ENCODE data around the gene TEAD3. TPM values are rescaled to one million over a fixed set of nuclear protein-coding genes. Genes with fewer than 3 reads are reported as not detected.
A peak's percentile ranks its signal among the peaks of the same experiment; 100 is the strongest.

Gene TEAD3
- total RNA-seq, 1 experiment from 2014 or later = 10.7 TPM

DNA sequence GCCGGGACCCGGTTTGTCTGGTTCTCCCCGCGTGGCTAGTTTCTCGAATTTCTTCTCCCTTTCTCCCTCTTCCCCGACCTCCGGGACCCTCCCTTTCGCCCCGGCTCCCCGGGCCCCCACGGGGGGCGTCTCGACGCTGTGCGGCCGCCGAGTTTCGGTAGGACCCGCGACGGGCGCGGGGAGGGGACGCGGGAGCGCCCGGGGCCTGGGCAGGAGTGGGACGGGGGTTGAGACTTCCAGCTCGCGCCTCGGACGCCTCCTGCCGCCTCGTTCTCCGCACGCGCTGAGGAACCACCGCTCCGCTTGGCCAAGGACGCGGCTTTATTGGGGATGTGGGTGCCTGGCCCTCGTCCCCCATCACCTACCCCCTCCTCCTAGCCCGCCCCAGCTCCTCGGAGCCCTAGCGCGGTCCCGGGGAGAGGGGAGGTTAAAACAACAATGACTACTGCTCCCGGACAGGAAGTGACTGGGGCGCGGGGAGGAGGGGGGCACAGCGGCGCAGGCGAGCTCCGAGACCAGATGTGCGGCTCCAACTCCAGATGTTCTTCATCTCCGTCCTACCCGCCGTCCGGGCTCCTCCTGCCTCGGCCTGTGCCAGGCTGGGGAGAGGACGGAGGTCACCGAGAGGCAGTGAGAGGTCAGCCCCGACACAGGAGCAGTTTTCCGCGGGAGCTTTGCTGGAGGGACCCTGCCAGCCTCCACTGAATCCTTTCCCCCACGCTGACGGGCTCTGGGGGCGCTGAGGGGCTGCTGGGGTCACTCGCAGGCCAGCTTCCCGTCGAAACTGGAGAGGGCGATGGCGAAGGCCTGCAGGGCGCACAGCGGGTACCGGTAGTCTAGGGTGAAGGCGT is 917 bp upstream of the TEAD3 start:
- peaks cover 4% of the 10 kb centered on the region for H3K4me1 ChIP-seq (ENCODE audit: control insufficient read depth, insufficient read depth, low read length)
- in situ Hi-C loops (cut with HindIII; ENCODE audit: low pct_unique_long_range_greater_than_20kb, low sequenced_read_pairs) = no loop called here
- peak overlapping the region; percentile 82 for H3K27ac ChIP-seq (ENCODE audit: low read length)
- ATAC-seq (peak; percentile 20), DNase-seq (ENCODE audit: low read depth, low spot score) (no peak)
- ChIA-PET POLR2A (no interaction called here), CTCF (no interaction called here)
- no peak for TF ChIP-seq CTCF (IDR thresholded peaks at IDR 0.05)
- TF ChIP-seq TCF7L2 (IDR thresholded peaks at IDR 0.05; ENCODE audit: low read depth, low read length) = no peak
- TF ChIP-seq, protein P1, sequence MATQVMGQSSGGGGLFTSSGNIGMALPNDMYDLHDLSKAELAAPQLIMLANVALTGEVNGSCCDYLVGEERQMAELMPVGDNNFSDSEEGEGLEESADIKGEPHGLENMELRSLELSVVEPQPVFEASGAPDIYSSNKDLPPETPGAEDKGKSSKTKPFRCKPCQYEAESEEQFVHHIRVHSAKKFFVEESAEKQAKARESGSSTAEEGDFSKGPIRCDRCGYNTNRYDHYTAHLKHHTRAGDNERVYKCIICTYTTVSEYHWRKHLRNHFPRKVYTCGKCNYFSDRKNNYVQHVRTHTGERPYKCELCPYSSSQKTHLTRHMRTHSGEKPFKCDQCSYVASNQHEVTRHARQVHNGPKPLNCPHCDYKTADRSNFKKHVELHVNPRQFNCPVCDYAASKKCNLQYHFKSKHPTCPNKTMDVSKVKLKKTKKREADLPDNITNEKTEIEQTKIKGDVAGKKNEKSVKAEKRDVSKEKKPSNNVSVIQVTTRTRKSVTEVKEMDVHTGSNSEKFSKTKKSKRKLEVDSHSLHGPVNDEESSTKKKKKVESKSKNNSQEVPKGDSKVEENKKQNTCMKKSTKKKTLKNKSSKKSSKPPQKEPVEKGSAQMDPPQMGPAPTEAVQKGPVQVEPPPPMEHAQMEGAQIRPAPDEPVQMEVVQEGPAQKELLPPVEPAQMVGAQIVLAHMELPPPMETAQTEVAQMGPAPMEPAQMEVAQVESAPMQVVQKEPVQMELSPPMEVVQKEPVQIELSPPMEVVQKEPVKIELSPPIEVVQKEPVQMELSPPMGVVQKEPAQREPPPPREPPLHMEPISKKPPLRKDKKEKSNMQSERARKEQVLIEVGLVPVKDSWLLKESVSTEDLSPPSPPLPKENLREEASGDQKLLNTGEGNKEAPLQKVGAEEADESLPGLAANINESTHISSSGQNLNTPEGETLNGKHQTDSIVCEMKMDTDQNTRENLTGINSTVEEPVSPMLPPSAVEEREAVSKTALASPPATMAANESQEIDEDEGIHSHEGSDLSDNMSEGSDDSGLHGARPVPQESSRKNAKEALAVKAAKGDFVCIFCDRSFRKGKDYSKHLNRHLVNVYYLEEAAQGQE (IDR thresholded peaks at IDR 0.05; ENCODE audit: insufficient read depth in 1 of 2, low read depth in 2 of 2, low read length in 1 of 2) = no peak
- no peak for TF ChIP-seq POLR2AphosphoS5 (IDR thresholded peaks at IDR 0.05; ENCODE audit: low read depth, low read length)
- no peak for TF ChIP-seq SIN3A (IDR thresholded peaks at IDR 0.05; ENCODE audit: borderline replicate concordance, insufficient read depth, low read depth, low read length)
- no peaks in the 10 kb centered on the region for H3K9me3 ChIP-seq (ENCODE audit: control insufficient read depth, insufficient read depth, low read depth, low read length)
- no peaks in the 10 kb centered on the region; the same call in 1 of the 2 replicates for H3K36me3 ChIP-seq (ENCODE audit: control insufficient read depth, insufficient read depth, low read length)
- BruUV-seq (replicated peaks) = no TSS peak
- intact Hi-C loops (cut with micrococcal nuclease; ENCODE audit: unreplicated experiment) = no loop called here
- no peaks in the 10 kb centered on the region for H3K27me3 ChIP-seq (ENCODE audit: control insufficient read depth, insufficient read depth, low read length)
- peak overlapping the region; percentile 60 to 70 for H3K4me3 ChIP-seq (ENCODE audit: low read depth in 2 of 2, low read length in 2 of 2)

DNA sequence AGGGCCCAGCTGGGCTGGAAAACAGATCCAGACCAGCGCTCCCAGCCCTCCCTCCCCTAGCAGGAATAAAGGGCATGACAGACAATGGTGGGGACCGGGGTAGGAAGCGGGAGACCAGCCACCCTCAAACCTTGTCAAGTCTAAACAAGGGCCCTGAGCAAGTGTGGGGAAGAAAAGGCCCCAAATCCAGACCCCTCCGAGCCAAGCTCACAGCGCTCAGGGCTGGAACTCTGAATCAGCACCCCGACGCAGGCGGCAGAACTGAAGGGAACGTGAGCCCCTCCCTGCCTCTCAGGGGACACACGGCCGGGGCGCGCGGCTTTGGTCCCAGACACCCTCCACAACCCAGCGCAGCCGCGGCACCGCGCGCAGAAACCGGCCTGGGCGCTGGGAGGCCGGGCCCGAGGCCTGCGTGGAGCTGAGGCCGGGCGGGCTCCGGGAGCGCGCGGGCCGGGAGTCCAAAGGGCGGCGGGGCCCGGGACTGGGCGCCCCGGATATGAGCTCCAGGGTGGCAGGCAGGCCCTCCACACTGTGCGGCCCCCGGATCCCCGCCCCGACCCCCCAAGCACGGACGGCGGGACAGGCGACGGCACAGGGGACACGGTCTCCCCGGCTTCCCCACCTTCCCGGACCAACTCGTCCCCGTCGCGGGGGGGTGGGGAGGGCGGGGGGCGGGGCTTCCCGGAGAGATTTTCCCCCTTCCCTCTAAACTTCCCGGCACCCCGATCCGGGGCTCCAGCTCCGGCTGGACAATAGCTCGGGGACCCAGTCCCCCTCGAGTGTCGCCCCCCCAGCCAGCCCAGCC is 641 bp downstream of the TEAD3 start:
- ATAC-seq (peak; percentile 57), DNase-seq (ENCODE audit: low read depth, low spot score) (no peak)
- Histone ChIP-seq H3K27ac (ENCODE audit: low read length) (peak overlapping the region; percentile 51), H3K36me3 (ENCODE audit: control insufficient read depth, insufficient read depth, low read length) (no peaks in the 10 kb centered on the region; the same call in 1 of the 2 replicates), H3K9me3 (ENCODE audit: control insufficient read depth, insufficient read depth, low read depth, low read length) (no peaks in the 10 kb centered on the region), H3K4me1 (ENCODE audit: control insufficient read depth, insufficient read depth, low read length) (peaks cover 15% of the 10 kb centered on the region), H3K4me3 (ENCODE audit: low read depth in 2 of 2, low read length in 2 of 2) (peak overlapping the region; percentile 58 to 60), H3K27me3 (ENCODE audit: control insufficient read depth, insufficient read depth, low read length) (no peaks in the 10 kb centered on the region)
- intact Hi-C loops (cut with micrococcal nuclease; ENCODE audit: unreplicated experiment) (no loop called here), in situ Hi-C loops (cut with HindIII; ENCODE audit: low pct_unique_long_range_greater_than_20kb, low sequenced_read_pairs) (no loop called here)
- CTCF ChIA-PET = interaction anchor here (0.5 kb wide), 1 partner anchor 56 kb away, joined by 3 read pairs; no protein-coding TSS in a partner anchor
- TF ChIP-seq POLR2AphosphoS5 (IDR thresholded peaks at IDR 0.05; ENCODE audit: low read depth, low read length) = no peak
- TF ChIP-seq SIN3A (IDR thresholded peaks at IDR 0.05; ENCODE audit: borderline replicate concordance, insufficient read depth, low read depth, low read length) = peak; percentile 43; the same call in 1 of the 2 replicates
- POLR2A ChIA-PET = interaction anchor here (0.6 to 0.7 kb wide), 2 partner anchors 25 to 296 kb away, joined by 3 read pairs; no protein-coding TSS in a partner anchor
- no TSS peak for BruUV-seq (replicated peaks)
